HUDEP-2 (cell line): Measurements from ENCODE around the gene DNAJC8.

Source experiments
- DNase-seq, 76 experiments: peaks; one replicate each; lab custom pipeline; 2025; ENCODE audit not compliant: unreplicated experiment in 76 of 76; lab: John Stamatoyannopoulos, UW

The DNAJC8 gene

GRCh38 chr1:28256197-28256827, 23.5 kb upstream of the DNAJC8 start:
- DNase-seq = peak in 9 of 76 experiments; percentile 7 to 61 (median 21)

- DNase-seq = peak in 1 of 76 experiments; percentile 12
These were observed 17.1 kb upstream of the DNAJC8 start for GRCh38 chr1:28249866-28250295.

GRCh38 chr1:28249013-28249865, 16.4 kb upstream of the DNAJC8 start:
- peak in 35 of 76 experiments; percentile 5 to 70 (median 34) for DNase-seq

- DNase-seq = peak in 70 of 76 experiments; percentile 15 to 92 (median 65)
These were observed 15.6 kb upstream of the DNAJC8 start for GRCh38 chr1:28248273-28249012.

GRCh38 chr1:28247612-28248272, 14.9 kb upstream of the DNAJC8 start:
- DNase-seq = peak in 6 of 76 experiments; percentile 19 to 55 (median 36)

- peak in 1 of 76 experiments; percentile 36 for DNase-seq
These were observed 13.6 kb upstream of the DNAJC8 start for GRCh38 chr1:28246427-28246832.

- no peak for DNase-seq
These were observed 11.9 kb upstream of the DNAJC8 start for GRCh38 chr1:28244549-28245251.

GRCh38 chr1:28243685-28244311, 11.0 kb upstream of the DNAJC8 start:
- peak in 1 of 76 experiments; percentile 4 for DNase-seq

GRCh38 chr1:28241638-28242241, 8.9 kb upstream of the DNAJC8 start:
- no peak for DNase-seq

GRCh38 chr1:28240024-28240423, 7.2 kb upstream of the DNAJC8 start:
- DNase-seq = no peak

GRCh38 chr1:28239004-28239403, 6.2 kb upstream of the DNAJC8 start:
- peak in 2 of 76 experiments; percentile 10 to 13 for DNase-seq

- peak in 52 of 76 experiments; percentile 7 to 75 (median 36) for DNase-seq
These were observed 4.0 kb upstream of the DNAJC8 start for GRCh38 chr1:28236656-28237322.

- DNase-seq = peak in 75 of 76 experiments; percentile 35 to 97 (median 93)
These were observed 3.2 kb upstream of the DNAJC8 start, which contains the start of gene ATP5IF1 for GRCh38 chr1:28235755-28236655. TSS of gene ATP5IF1 (plus strand) at chr1:28236124. CDS start at chr1:28236184, 60 bp downstream.

GRCh38 chr1:28233264-28233606, 406 bp upstream of the DNAJC8 start:
- DNase-seq = no peak

- DNase-seq = no peak
These were observed 2.8 kb downstream of the DNAJC8 start for GRCh38 chr1:28229996-28230395.

GRCh38 chr1:28229089-28229488, 3.7 kb downstream of the DNAJC8 start:
- no peak for DNase-seq

- no peak for DNase-seq
These were observed 19.5 kb downstream of the DNAJC8 start for GRCh38 chr1:28213315-28213714.
